Neural crest cell (in vitro differentiated cells): ENCODE results near the gene COX14. TPM values are rescaled to one million over a fixed set of nuclear protein-coding genes. Genes with fewer than 3 reads are reported as not detected.
A peak's percentile ranks its signal among the peaks of the same experiment; 100 is the strongest.

Source experiments
- DNase-seq: peaks from one replicate; pipeline ENCODE4 v3.0.0; 2021; ENCODE audit warnings: low read depth, mixed read lengths, low spot score
- H3K27ac Mint-ChIP-seq: one replicate; pipeline ENCODE4 v1.8.0; 2021; ENCODE audit warnings: mild to moderate bottlenecking, mixed read lengths; ENCODE audit not compliant: unreplicated experiment
- H3K27me3 Mint-ChIP-seq: 2 replicates; pipeline ENCODE4 v1.8.0; 2021; ENCODE audit warnings: low read depth, mild to moderate bottlenecking, mixed read lengths
- H3K36me3 Mint-ChIP-seq: 2 replicates; pipeline ENCODE4 v1.8.0; 2021; ENCODE audit warnings: low read depth, mild to moderate bottlenecking, mixed read lengths
- H3K4me1 Mint-ChIP-seq: 2 replicates; pipeline ENCODE4 v1.8.0; 2021; ENCODE audit warnings: mixed read lengths
- H3K4me3 Mint-ChIP-seq: one replicate; pipeline ENCODE4 v1.8.0; 2021; ENCODE audit warnings: mild to moderate bottlenecking, mixed read lengths
- H3K9me3 Mint-ChIP-seq: 2 replicates; pipeline ENCODE4 v1.8.0; 2021; ENCODE audit warnings: mixed read lengths
- total RNA-seq: library from RNA; stranded (reverse); gene quantifications from 2 replicates; pipeline ENCODE4 v1.2.1, GENCODE V29; 2021
- TF ChIP-seq, protein P1 (sequence below): fragments of 200-600 bp; sonication (generic); conservative IDR thresholded peaks from 2 replicates; pipeline ENCODE4 v1.5.0; 2021; ENCODE audit warnings: antibody characterized with exemption, mild to moderate bottlenecking

The COX14 gene
- total RNA-seq, 1 donor from 2014 or later = 22.4 TPM

DNA sequence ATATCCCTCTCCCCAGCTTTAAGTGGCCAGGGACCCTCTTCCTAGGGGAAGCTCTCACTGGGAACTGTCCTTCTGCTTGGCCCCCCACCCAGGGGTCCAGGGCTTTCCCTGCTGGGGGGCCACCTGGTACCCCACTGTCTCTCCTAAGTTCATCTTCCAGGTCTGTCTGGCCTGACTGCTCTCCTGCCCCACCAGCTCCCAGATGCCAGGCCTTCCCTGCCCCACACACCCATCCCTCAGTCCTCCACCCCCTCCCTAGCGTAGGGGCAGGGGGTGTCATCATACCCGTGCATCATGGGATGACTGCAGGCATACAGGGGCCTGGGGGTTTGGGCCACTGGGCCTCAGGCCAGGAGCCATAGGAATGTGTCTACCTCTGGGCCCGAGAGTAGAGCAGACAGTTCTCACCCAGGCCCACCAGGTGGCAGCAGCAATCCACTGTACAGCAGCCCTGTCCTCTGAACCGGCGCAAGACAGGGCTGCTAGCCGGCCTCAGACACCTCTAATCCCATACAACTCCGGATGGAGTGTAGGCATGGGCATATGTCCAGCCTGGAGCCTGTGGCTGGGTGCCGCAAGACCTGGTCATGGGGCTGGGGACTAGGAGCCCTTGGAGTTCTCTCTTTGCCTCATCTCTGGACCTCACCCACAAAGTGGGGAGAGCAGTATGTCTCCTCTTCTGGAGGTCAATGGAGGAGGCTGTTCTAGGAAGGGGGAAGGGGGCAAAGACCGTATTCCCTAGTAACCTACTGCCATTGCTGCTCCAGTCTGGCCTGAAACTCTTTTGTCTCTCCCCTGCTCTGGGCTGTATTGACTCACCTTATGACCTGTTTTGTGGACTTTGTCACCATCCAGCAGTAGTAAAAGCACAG, 36.9 kb upstream of the COX14 start:
- TF ChIP-seq, protein P1, sequence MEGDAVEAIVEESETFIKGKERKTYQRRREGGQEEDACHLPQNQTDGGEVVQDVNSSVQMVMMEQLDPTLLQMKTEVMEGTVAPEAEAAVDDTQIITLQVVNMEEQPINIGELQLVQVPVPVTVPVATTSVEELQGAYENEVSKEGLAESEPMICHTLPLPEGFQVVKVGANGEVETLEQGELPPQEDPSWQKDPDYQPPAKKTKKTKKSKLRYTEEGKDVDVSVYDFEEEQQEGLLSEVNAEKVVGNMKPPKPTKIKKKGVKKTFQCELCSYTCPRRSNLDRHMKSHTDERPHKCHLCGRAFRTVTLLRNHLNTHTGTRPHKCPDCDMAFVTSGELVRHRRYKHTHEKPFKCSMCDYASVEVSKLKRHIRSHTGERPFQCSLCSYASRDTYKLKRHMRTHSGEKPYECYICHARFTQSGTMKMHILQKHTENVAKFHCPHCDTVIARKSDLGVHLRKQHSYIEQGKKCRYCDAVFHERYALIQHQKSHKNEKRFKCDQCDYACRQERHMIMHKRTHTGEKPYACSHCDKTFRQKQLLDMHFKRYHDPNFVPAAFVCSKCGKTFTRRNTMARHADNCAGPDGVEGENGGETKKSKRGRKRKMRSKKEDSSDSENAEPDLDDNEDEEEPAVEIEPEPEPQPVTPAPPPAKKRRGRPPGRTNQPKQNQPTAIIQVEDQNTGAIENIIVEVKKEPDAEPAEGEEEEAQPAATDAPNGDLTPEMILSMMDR = peak; percentile 94
- Mint-ChIP-seq H3K9me3 (no peaks in the 10 kb centered on the region), H3K27me3 (no peaks in the 10 kb centered on the region), H3K4me3 (no peak overlapping the region), H3K27ac (no peak overlapping the region), H3K4me1 (peaks cover 12% of the 10 kb centered on the region), H3K36me3 (no peaks in the 10 kb centered on the region)
- DNase-seq = peak; percentile 92

DNA sequence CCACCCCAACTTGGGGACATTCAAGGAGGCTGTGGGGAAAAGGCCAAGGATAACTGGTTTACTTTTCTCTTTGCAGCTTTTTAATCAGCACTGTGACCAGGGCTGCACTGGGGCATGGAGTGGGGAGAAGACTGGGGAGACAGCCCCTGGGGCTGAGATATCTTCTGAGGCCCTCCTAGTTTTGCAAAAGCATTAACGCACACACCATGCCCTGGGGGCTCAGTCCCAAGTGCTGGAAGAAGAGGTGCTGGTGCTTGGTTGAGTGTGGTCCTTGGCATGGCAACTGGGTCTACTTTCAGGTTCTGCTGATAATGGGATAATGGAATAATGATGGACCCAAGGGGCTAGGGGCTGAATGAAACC, 36.2 kb upstream of the COX14 start:
- DNase-seq = no peak
- H3K9me3 Mint-ChIP-seq = no peaks in the 10 kb centered on the region
- TF ChIP-seq, protein P1 = no peak
- no peak overlapping the region for H3K27ac Mint-ChIP-seq
- no peaks in the 10 kb centered on the region for H3K36me3 Mint-ChIP-seq
- H3K4me1 Mint-ChIP-seq = peaks cover 6% of the 10 kb centered on the region
- no peak overlapping the region for H3K4me3 Mint-ChIP-seq
- no peaks in the 10 kb centered on the region for H3K27me3 Mint-ChIP-seq

DNA sequence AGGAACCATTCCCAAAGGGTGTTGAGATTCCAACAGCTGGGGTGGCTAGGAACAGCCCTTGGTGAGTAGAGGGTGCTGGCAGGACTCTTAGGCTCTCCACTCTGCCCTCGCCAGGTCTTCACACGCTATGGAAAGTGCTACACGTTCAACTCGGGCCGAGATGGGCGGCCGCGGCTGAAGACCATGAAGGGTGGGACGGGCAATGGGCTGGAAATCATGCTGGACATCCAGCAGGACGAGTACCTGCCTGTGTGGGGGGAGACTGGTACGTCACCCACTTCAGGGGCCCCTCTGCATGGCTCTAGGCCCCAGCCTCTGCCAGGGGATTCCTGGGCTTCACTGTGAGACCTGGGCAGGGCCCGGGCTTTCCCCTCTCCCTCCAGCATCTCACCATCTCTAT, 34.9 kb upstream of the COX14 start:
- no peak for DNase-seq
- H3K9me3 Mint-ChIP-seq = no peaks in the 10 kb centered on the region
- TF ChIP-seq, protein P1 = no peak
- H3K27me3 Mint-ChIP-seq = no peaks in the 10 kb centered on the region
- H3K27ac Mint-ChIP-seq = no peak overlapping the region
- H3K36me3 Mint-ChIP-seq = no peaks in the 10 kb centered on the region
- H3K4me1 Mint-ChIP-seq = peaks cover 4% of the 10 kb centered on the region
- no peak overlapping the region for H3K4me3 Mint-ChIP-seq

DNA sequence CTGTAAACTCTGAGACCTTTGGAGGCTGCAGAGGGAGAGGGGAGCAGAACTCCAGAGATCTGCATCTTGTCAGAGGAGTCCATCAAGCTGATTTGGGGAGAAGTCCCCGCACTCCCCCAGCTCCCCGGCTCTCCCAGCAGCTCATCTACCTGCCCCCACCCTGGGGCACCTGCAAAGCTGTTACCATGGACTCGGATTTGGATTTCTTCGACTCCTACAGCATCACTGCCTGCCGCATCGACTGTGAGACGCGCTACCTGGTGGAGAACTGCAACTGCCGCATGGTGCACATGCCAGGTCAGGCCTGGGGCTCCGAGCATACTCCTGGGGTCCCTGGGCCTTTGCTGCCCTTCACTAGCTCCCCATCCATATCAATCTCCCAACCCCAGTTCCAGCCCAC, 33.8 kb upstream of the COX14 start:
- H3K27me3 Mint-ChIP-seq = no peaks in the 10 kb centered on the region
- H3K4me3 Mint-ChIP-seq = no peak overlapping the region
- TF ChIP-seq, protein P1 = no peak
- DNase-seq = no peak
- H3K9me3 Mint-ChIP-seq = no peaks in the 10 kb centered on the region
- peaks cover 4% of the 10 kb centered on the region for H3K4me1 Mint-ChIP-seq
- no peaks in the 10 kb centered on the region for H3K36me3 Mint-ChIP-seq
- H3K27ac Mint-ChIP-seq = no peak overlapping the region

DNA sequence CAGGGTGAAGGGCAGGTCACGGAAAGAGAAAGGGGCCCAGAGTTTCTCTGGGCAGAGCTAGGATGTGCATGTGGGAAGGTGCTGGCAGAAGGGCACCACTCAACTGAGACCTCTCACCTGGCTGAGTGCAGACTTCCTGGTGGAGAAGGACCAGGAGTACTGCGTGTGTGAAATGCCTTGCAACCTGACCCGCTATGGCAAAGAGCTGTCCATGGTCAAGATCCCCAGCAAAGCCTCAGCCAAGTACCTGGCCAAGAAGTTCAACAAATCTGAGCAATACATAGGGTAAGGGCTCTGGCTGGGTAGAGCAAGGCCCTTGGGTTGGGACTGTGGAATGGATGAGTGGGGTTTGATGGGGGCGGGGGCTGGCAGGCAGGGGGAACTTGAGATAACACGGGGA, 32.3 kb upstream of the COX14 start:
- H3K4me1 Mint-ChIP-seq = peaks cover 12% of the 10 kb centered on the region
- TF ChIP-seq, protein P1 = no peak
- H3K9me3 Mint-ChIP-seq = no peaks in the 10 kb centered on the region
- no peak overlapping the region for H3K27ac Mint-ChIP-seq
- DNase-seq = no peak
- H3K4me3 Mint-ChIP-seq = peak overlapping the region; percentile 21
- H3K27me3 Mint-ChIP-seq = no peaks in the 10 kb centered on the region
- H3K36me3 Mint-ChIP-seq = no peaks in the 10 kb centered on the region
